ENCODE results near the gene RIPK3. TPM values are rescaled to one million over a fixed set of nuclear protein-coding genes. Genes with fewer than 3 reads are reported as not detected.

RIPK3 gene
- polyA plus RNA-seq, 1 of the 3 experiments (the other 2 are of a cell fraction), result not detected

GRCh38 chr14:24331731-24332267 is 8.0 kb downstream of the RIPK3 start:
- Histone ChIP-seq H3K27ac (ENCODE audit: low read depth in 2 of 2, low read length in 1 of 2) (no peak overlapping the region), H3K4me3 (ENCODE audit: low read depth in 2 of 2, low read length in 1 of 2) (no peak overlapping the region; a peak in 1 of 4 replicates), H3K36me3 (replicated peaks in 1 of 2; ENCODE audit: control insufficient read depth in 1 of 2, insufficient read depth in 2 of 2, low read length in 1 of 2) (no peaks in the 10 kb centered on the region), H3K9ac (no peak overlapping the region), H3K9me2 (no peaks in the 10 kb centered on the region), H2AFZ (ENCODE audit: low read depth) (no peak overlapping the region), H3K4me1 (ENCODE audit: control insufficient read depth in 1 of 2, insufficient read depth in 2 of 2, low read depth in 1 of 2, low read length in 1 of 2) (peaks cover 0 to 21% of the 10 kb centered on the region in 2 experiments; a peak in 1 of 4 replicates), H3K27me3 (ENCODE audit: insufficient read depth) (peaks cover 30% of the 10 kb centered on the region), H3K4me2 (no peak overlapping the region), H4K20me1 (ENCODE audit: insufficient read depth) (no peaks in the 10 kb centered on the region), H3F3A (replicated peaks; ENCODE audit: insufficient read depth) (no peaks in the 10 kb centered on the region), H3K9me3 (no peaks in the 10 kb centered on the region), H3K79me2 (ENCODE audit: insufficient read depth) (no peaks in the 10 kb centered on the region)
- ChIA-PET CTCF (interaction anchor here (0.7 to 12.7 kb wide), 20 partner anchors 10 to 134 kb away, joined by 3 to 445 read pairs (median 8); partner anchors contain the start of genes CBLN3, CIDEB, DHRS1 and KHNYN), POLR2A (interaction anchor here (0.9 to 1.1 kb wide), 2 partner anchors 10 to 105 kb away, joined by 3 to 4 read pairs; no protein-coding TSS in a partner anchor)
- TF ChIP-seq TEAD4 (IDR thresholded peaks at IDR 0.05; ENCODE audit: borderline replicate concordance, insufficient read depth) (no peak), TCF12 (IDR thresholded peaks at IDR 0.05) (no peak), YY1 (IDR thresholded peaks at IDR 0.05; ENCODE audit: low read depth) (no peak), RAD21 (IDR thresholded peaks at IDR 0.05; ENCODE audit: low read length) (no peak), REST (IDR thresholded peaks at IDR 0.05; ENCODE audit: low read depth, low read length) (no peak), CTCF (IDR thresholded peaks at IDR 0.05) (no peak), FOSL2 (IDR thresholded peaks at IDR 0.05; ENCODE audit: borderline replicate concordance, low read depth) (no peak), IRF3 (IDR thresholded peaks at IDR 0.05; ENCODE audit: low read depth, low read length) (no peak), GATA2 (CRISPR knock-in tag; IDR thresholded peaks at IDR 0.05) (no peak), MXI1 (IDR thresholded peaks at IDR 0.05; ENCODE audit: low read depth, low read length) (no peak), POLR2AphosphoS5 (IDR thresholded peaks at IDR 0.05; ENCODE audit: low read depth, low read length) (no peak), MEF2A (IDR thresholded peaks at IDR 0.05; ENCODE audit: borderline replicate concordance, low read depth) (no peak)
- no peak for DNase-seq
- WGBS (ENCODE audit: low lambda C conversion rate), result 86% methylated on average over 26 of the region's 26 CpGs

Measured in SK-N-SH (cell line).